ENCODE measurements around the gene CFAP92.
"Not testable (repeated sequence)": the region's sequence is repeated elsewhere in the genome, so short reads cannot be mapped to it uniquely, and the experiment has no call there.

Gene CFAP92

GRCh38 chr3:128935922-128936321 lies 58.0 kb downstream of the CFAP92 start:
- no peak for DNase-seq

DNA sequence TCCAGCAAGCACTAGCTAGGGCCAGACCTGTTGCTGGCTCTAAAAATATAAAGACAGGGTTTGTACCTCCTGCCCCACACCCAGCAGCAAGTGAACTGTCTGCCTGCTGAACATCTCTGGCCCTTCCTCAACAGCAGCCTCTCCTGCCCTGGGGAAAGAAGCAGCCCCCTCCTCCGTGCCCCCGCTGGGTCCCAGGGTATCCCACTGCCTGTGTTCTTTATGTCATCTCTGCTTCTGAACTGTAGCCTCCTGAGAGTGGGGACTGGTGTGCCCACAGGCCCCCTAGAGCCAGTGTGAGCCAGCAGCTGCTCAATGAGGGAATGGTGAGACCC lies 60.0 kb downstream of the CFAP92 start:
- DNase-seq: no peak

DNA sequence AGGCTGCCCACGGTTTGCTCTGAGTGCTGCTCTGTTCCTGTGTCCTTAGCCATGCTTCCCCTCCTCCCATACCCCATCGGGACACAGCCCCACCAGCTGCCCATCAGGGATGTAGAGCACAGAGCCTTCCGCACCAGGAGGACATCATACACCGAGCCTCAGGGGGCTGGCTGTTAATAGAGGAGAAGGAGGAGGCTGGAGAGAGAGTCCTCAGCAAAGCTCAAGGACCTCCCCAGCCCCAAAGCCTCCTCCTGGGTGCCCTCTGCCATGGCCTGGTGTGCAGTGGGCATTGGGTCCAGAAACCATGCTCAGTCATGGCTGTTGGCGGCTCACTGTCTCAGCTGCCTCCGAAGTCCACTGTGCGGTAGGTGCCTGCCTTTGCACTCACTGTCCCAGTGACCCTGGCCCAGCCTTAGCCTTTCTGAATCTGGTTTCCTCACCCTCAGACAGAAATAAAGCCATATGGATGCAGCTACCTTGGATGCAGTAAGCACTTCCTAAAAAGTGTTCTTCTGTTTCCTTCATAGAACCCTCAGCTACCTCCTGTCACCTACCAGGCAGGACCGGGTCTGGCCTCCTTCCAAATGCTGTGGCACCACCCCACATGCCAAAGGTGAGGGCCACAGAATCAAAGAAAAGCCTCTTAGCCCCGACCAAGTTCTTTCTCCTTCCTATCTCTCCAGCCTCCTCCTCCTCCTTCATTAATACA lies 60.5 kb downstream of the CFAP92 start:
- no peak for DNase-seq

DNA sequence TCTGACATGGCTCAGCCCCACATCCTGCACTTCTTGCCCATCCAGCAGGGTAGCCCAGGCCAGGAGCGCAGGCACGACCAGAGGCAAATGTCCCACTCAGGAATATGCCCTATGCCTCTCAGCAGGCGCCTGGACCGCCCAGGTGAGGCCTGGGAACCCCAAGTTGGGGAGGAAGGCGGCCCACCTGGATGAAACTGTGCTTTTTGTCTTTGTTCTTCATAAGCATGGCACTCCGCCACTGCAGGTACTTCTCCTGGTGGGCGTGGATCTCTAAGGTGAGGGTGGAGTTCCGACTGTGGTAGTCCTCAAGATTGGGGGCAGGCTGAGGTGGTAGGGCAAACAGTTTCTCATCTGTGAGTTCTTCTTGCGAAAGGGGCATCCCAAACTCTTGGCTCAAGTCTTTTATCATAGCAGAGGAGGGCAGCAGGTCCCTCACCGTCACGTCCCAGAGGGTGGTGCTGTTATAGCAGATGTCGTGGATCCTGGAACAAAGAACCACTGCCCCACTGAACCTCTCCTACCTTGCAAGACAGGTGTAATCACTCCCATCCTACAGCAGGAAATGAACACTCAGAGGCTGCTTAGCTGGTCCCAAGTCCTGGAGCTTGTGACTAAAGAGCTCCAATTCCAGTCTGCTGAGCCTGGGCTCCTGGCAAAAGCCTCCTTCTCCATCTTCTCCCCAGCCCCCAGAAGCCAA lies 61.2 kb downstream of the CFAP92 start:
- no peak for DNase-seq

DNA sequence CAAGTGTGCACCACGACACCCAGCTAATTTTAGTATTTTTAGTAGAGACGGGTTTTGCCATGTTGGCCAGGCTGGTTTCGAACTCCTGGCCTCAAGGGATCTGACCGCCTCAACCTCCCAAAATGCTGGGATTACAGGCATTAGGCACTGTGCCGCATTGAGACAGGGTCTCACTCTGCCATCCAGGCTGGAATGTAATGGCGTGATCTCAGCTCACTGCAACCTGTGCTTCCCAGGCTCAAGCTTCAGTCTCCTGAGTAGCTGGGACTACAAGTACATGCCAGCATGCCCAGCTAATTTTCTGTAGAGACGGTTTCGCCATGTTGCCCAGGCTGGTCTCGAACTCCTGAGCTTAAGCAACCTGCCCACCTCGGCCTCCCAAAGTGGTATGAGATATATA lies 62.8 kb downstream of the CFAP92 start:
- no peak for DNase-seq

DNA sequence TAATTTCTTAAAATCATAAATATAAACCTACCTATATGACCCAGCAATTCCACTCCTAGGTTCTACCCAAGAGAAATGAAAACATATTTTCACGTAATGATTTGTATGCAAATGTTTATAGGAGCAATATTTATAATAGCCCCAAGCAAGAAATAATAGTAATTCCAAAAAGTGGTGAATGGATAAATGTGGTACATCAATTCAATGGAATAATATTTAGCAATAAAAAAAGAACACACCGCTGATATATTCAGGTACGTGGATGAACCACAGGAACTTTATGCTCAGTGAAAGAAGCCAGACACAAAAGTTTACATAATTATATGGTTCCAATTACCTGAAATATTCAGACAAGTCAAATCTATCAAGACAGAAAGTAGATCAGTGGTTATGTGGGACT lies 64.5 kb downstream of the CFAP92 start:
- DNase-seq: no peak

GRCh38 chr3:128923986-128924385 lies 69.9 kb downstream of the CFAP92 start:
- not testable (repeated sequence) for DNase-seq

DNA sequence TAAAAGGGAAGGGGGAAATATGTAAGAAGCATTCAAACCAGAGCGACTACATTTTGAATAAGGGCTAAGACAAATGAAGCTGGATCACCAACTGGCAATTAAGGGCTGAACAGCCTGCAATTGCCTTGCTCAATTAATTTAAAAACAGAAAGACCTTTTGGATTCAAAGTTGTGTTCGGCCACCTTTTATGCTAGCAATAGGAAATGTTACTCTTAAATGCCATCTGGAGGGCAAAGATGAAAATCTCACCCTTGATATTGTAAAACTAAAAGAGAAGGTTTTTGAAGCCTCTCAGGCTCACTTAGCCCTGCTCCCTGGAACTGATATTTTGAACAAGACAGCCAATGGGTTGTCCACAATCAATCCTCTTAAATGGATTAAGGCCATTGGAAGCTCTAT lies 70.3 kb downstream of the CFAP92 start:
- DNase-seq: no peak

- peak; percentile 72 for DNase-seq
These were observed 70.9 kb downstream of the CFAP92 start for GRCh38 chr3:128922804-128923459.

- DNase-seq: no peak
These were observed 73.9 kb downstream of the CFAP92 start for GRCh38 chr3:128919988-128920387.

- no peak for DNase-seq
These were observed 76.6 kb downstream of the CFAP92 start for GRCh38 chr3:128917291-128917690.

- DNase-seq: no peak
These were observed 78.8 kb downstream of the CFAP92 start for GRCh38 chr3:128914966-128915645.

DNA sequence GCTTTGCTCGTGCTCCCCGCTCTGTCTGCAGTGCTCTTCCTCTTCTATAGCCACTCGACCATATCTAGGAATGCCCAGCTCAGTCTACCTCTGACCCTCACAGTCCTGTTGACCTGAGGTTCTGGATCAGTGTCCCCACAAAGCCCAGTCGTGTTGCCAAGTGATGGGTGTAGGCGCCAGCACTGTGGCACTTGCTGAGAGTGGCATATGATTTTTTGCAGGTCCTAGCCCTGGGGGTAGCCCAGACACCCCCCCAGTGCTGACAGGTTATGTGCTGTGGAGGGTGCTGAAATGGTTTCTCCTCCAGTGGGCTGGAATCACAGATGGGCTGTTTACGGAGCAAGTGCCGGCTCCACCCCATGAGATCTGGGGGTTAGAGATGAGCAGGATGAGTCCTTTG lies 82.0 kb downstream of the CFAP92 start:
- DNase-seq: no peak

DNA sequence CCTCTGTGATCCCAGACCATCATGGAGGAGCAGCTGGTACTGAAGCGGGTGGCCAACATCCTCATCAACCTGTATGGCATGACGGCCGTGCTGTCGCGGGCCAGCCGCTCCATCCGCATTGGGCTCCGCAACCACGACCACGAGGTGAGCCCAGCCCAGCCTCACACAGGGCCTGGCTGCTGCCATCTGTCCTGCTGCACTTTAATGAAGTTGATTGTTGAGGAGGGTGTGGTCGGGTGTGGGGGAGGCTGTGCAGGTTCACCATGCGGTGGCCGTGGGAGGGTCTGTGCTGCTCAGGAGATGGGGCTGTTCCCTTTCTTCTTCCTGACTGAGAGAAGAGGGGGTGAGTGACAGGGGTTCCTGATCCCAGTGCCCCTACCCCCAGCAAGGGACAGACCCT lies 83.9 kb downstream of the CFAP92 start:
- DNase-seq: no peak

GRCh38 chr3:128908951-128909350 lies 84.9 kb downstream of the CFAP92 start:
- DNase-seq: no peak

GRCh38 chr3:128907706-128908445 lies 86.0 kb downstream of the CFAP92 start:
- no peak for DNase-seq

DNA sequence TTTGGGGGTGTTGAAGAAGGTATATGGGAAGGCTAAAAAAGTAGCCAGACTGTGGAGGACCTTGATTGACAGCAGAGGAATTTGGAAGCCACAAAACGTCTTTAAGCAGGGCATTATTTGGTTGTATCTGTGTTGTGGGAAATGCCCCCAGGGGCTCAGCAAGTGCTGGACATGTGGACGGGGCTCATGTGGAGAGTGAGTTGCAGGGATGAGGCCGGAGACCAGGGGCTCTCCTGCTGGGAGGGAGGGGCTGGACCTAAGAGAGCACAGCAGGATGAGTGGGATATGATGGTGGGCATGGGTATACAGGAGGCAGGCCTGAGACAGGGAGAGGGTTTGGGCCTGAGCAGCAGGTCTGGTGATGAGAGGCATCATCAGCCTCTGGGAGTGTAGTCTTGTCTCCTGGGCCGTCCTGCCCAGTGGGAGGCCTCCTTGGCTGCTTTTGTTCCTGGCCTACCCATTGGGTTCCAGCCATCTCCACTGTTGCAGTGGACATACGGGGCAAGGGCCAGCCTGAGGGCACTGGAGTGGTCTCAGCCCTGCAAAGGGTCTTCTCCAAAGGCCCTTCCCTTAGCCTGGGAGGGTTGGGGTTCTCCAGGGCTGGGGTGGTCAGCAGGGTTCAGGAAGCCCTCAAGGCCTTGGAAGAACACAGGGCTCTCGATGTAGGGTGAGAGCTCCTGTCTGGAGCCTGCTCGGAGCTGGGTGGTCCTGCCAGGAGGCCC lies 86.9 kb downstream of the CFAP92 start:
- no peak for DNase-seq

DNA sequence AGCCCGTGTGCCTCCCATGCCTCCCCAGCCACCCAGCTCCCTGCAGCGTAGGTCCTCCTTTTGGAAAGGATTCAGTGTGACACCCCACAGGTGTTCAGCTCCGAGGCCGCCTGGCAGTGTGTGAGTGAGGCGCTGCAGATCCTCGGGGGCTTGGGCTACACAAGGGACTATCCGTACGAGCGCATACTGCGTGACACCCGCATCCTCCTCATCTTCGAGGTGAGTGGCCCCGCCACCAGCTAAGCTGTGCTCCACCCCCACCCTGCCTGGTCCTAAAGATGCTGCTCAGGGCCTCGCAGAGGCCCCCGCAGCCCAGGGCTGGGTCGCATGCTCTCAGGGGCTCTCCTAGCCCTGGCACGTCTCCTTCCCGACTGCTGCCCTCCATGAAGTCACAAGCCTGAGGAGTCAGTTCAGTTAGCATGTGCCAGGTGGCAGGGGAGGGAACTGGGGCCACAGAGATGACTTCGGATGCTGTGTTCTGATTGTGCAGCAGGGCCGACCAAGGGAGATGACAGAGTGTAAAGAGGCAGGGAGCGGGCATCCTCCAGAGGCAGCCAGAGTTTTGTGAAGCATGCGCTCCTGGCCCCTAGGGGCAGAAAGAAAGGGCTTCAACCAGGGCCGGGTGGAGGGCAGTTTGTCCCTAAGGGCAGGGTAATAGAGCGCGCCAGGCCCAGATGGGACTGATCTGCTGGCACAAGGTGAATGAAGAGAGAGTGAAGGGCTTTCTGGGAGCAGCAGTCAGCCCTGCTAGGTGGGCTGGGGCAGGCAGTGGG lies 87.7 kb downstream of the CFAP92 start:
- no peak for DNase-seq

DNA sequence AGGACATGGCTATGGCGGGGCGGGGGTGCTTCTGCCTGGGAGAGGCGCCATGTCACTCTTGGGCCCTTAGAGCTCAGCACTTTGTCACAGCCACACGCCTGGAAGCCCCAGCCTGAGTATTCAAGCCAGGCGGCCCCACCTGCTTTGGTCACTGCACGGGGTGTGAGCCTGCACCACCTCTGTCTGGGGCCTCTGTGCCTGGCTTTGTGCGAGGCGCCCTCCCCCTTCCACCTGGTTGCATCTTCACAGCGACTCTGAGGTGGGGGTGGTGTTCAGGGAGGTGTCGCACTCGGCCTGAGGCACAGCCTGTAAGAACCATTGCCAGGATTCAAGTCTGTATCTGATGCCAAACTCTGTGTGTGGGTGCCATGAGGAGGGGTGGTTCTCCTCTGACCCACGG lies 90.4 kb downstream of the CFAP92 start:
- DNase-seq: no peak

DNA sequence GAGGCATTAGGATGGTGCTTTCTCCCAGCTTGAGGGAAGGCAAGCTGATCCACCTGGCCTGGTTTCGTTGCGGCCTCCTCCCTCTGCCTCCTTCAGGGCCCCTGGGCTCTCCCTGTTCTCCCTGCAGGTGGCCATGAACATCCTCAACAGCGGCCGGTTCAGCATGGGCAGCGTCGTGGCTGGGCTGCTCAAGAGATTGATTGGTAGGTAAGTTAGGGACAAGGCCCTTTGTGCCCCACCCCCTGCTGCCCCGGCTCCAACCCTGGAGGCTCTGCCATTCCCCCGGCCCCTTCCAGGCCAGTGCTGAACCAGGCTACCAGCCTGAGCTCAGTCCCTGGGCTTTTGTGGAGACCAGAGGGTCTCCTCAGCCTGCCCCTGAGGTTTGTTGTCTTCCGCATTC lies 91.5 kb downstream of the CFAP92 start:
- DNase-seq: no peak

All from CD4-positive, alpha-beta T cell treated with Interleukin-17A for 4 hours (primary cell).